Mucosa of gallbladder (tissue), 1 donor: ENCODE data around the gene BTN2A1. TPM values are rescaled to one million over a fixed set of nuclear protein-coding genes. Genes with fewer than 3 reads are reported as not detected.
"Not testable (repeated sequence)": the region's sequence is repeated elsewhere in the genome, so short reads cannot be mapped to it uniquely, and the experiment has no call there.

Source experiments
- DNase-seq: peaks from one replicate; pipeline ENCODE4 v3.0.0-alpha.2; 2020; ENCODE audit warnings: low spot score
- total RNA-seq: library from RNA; stranded (reverse); gene quantifications from one replicate; pipeline ENCODE4 v1.2.1, GENCODE V29; 2021
- donor health status: DM: no; HTN: no; CAD: no.

The BTN2A1 gene
- total RNA-seq = 23.4 TPM

GRCh38 chr6:26457806-26458688 lies at the start of gene BTN2A1:
Gene BTN2A1, plus strand, starts transcription at chr6:26457955. Its CDS starts 682 bp downstream, at chr6:26458637.
- DNase-seq = peak; percentile 88

- no peak for DNase-seq
These were observed 48.7 kb upstream of the BTN2A1 start for GRCh38 chr6:26408828-26409730.

- DNase-seq = no peak
These were observed 46.0 kb upstream of the BTN2A1 start for GRCh38 chr6:26411751-26412150.

GRCh38 chr6:26412228-26412627 lies 45.5 kb upstream of the BTN2A1 start:
- no peak for DNase-seq

- DNase-seq = no peak
These were observed 44.8 kb upstream of the BTN2A1 start for GRCh38 chr6:26412954-26413353.

- DNase-seq = no peak
These were observed 43.5 kb upstream of the BTN2A1 start for GRCh38 chr6:26414281-26414680.

GRCh38 chr6:26415036-26415614 lies 42.6 kb upstream of the BTN2A1 start:
- DNase-seq = no peak

- DNase-seq = no peak
These were observed 42.0 kb upstream of the BTN2A1 start for GRCh38 chr6:26415791-26416190.

GRCh38 chr6:26416288-26416687 lies 41.5 kb upstream of the BTN2A1 start:
- no peak for DNase-seq

- DNase-seq = not testable (repeated sequence)
These were observed 39.7 kb upstream of the BTN2A1 start for GRCh38 chr6:26418077-26418476.

GRCh38 chr6:26418795-26419194 lies 39.0 kb upstream of the BTN2A1 start:
- not testable (repeated sequence) for DNase-seq

- DNase-seq = peak; percentile 17
These were observed 37.0 kb upstream of the BTN2A1 start for GRCh38 chr6:26420688-26421171.

GRCh38 chr6:26421259-26422144 lies 36.3 kb upstream of the BTN2A1 start:
- DNase-seq = peak; percentile 83

GRCh38 chr6:26422329-26422728 lies 35.4 kb upstream of the BTN2A1 start:
- DNase-seq = no peak

- no peak for DNase-seq
These were observed 30.9 kb upstream of the BTN2A1 start for GRCh38 chr6:26426691-26427450.

- DNase-seq = no peak
These were observed 30.3 kb upstream of the BTN2A1 start for GRCh38 chr6:26427451-26427809.

- no peak for DNase-seq
These were observed 29.5 kb upstream of the BTN2A1 start for GRCh38 chr6:26428206-26428605.

- no peak for DNase-seq
These were observed 27.0 kb upstream of the BTN2A1 start for GRCh38 chr6:26430787-26431186.

- no peak for DNase-seq
These were observed 26.2 kb upstream of the BTN2A1 start for GRCh38 chr6:26431258-26432172.
